ENCODE measurements around the gene ST7.

DNA sequence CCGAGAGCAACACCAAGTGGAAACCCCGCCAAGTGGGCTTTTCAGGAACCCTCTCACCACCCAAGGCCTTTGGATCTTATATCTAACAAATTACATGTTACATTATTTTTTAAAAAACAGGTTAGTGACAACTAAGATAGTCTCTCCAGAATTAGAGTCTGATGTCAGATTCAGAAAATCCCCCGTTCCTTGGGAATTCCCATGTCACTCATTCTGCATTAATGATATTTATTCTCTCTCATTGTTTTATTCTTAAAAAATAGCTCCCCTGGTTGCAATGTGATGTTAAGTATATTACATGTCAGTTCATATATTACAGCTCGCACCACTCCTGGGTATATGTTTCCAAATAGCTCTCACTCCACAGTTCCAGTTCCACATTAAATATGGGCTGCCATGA is 287.8 kb downstream of the ST7 start:
- TF ChIP-seq, protein P1, sequence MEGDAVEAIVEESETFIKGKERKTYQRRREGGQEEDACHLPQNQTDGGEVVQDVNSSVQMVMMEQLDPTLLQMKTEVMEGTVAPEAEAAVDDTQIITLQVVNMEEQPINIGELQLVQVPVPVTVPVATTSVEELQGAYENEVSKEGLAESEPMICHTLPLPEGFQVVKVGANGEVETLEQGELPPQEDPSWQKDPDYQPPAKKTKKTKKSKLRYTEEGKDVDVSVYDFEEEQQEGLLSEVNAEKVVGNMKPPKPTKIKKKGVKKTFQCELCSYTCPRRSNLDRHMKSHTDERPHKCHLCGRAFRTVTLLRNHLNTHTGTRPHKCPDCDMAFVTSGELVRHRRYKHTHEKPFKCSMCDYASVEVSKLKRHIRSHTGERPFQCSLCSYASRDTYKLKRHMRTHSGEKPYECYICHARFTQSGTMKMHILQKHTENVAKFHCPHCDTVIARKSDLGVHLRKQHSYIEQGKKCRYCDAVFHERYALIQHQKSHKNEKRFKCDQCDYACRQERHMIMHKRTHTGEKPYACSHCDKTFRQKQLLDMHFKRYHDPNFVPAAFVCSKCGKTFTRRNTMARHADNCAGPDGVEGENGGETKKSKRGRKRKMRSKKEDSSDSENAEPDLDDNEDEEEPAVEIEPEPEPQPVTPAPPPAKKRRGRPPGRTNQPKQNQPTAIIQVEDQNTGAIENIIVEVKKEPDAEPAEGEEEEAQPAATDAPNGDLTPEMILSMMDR (IDR thresholded peaks at IDR 0.05) = no peak
- TF ChIP-seq POLR2AphosphoS5 (IDR thresholded peaks at IDR 0.05) = no peak
